Right cardiac atrium (tissue), 5 donors: ENCODE results near the gene NCKAP5. TPM values are rescaled to one million over a fixed set of nuclear protein-coding genes. Genes with fewer than 3 reads are reported as not detected.

Source experiments
- ATAC-seq, 2 donors: fragments of 200-7000 bp; cut with Tn5 transposase; one replicate each; pipeline versions ENCODE4 v1.8.0 to v1.9.1; 2020; ENCODE audit warnings: moderate library complexity in 2 of 2, mild to moderate bottlenecking in 1 of 2
- DNase-seq, 3 donors: peaks; one replicate each; pipeline ENCODE4 v3.0.0-alpha.2; 2020
- H3K27ac ChIP-seq: one replicate; pipeline ENCODE4 v1.5.1; 2013; ENCODE audit warnings: mild to moderate bottlenecking, low read length, control low read depth, moderate library complexity
- H3K27me3 ChIP-seq: one replicate; pipeline ENCODE4 v1.6.1; 2013; ENCODE audit not compliant: control insufficient read depth, insufficient read depth
- H3K4me1 ChIP-seq: one replicate; pipeline ENCODE4 v1.6.1; 2013; ENCODE audit warnings: low read length; ENCODE audit not compliant: control insufficient read depth, insufficient read depth
- H3K4me3 ChIP-seq: one replicate; pipeline ENCODE4 v1.5.1; 2013; ENCODE audit warnings: low read length, control low read depth
- H3K9me3 ChIP-seq: one replicate; pipeline ENCODE4 v1.6.1; 2013; ENCODE audit warnings: low read length; ENCODE audit not compliant: control insufficient read depth
- WGBS: extraction: QIAGEN DNeasy Blood & Tissue Kit; methylation state at CpG from one replicate; pipeline ENCODE4 v1.1.7; 2013; 5-methylcytosine and 5-hydroxymethylcytosine counted together
- intact Hi-C, 4 donors: fragments of 100-400 bp; cut with DNase I; formaldehyde crosslinking; loops; one replicate each; pipeline versions ENCODE4 v1.11.0 to v1.14.0; 2022 to 2023
- polyA plus RNA-seq: library from polyadenylated mRNA; stranded (reverse); fragments of 200-250 nt; gene quantifications from one replicate; pipeline ENCODE4 v1.2.3, GENCODE V29; 2013
- total RNA-seq, 4 donors: library from RNA; stranded (reverse); fragmentation: NEBNext Ultra II Directional; extraction: Animal tissue kit (Norgen Biotek cat#: 25700); gene quantifications; one replicate each; pipeline ENCODE4 v1.2.1, GENCODE V29; 2021
- donor health status: healthy with polysubstance abuse.
- donor health status: DM: no; HTN: yes; CAD: no.
- donor health status: DM: no; HTN: no; CAD: no.
- donor health status: DM: no; HTN: yes; CAD: no; lungs with severe emphysema.
- donor health status: DM: yes; HTN: yes; CAD: no.

Gene NCKAP5
- total and polyA plus RNA-seq, 5 donors: 3.8 to 11.1 (median 7.3) TPM

GRCh38 chr2:132766573-132766972, 801.7 kb downstream of the NCKAP5 start:
- Histone ChIP-seq H3K27me3 (no peaks in the 10 kb centered on the region), H3K27ac (no peak overlapping the region), H3K9me3 (no peaks in the 10 kb centered on the region), H3K4me1 (no peaks in the 10 kb centered on the region), H3K4me3 (no peak overlapping the region)
- no peak for DNase-seq
- ATAC-seq: no peak
- intact Hi-C loops: no loop called here
- WGBS: 99% methylated on average over 1 of the region's 1 CpG

GRCh38 chr2:132761437-132761836, 806.8 kb downstream of the NCKAP5 start:
- H3K27ac ChIP-seq: no peak overlapping the region
- no peak for DNase-seq

GRCh38 chr2:132760971-132761370, 807.3 kb downstream of the NCKAP5 start:
- intact Hi-C loops: no loop called here
- H3K4me3 ChIP-seq: no peak overlapping the region
- DNase-seq: no peak
- no peak overlapping the region for H3K27ac ChIP-seq
- WGBS: 72% methylated on average over 4 of the region's 4 CpGs
- no peaks in the 10 kb centered on the region for H3K27me3 ChIP-seq
- ATAC-seq: no peak
- no peaks in the 10 kb centered on the region for H3K9me3 ChIP-seq
- no peaks in the 10 kb centered on the region for H3K4me1 ChIP-seq

More at GRCh38 chr2:132761437-132761836, 806.8 kb downstream of the NCKAP5 start:
- WGBS: 97% methylated on average over 1 of the region's 1 CpG
- Histone ChIP-seq H3K27me3 (no peaks in the 10 kb centered on the region), H3K4me3 (no peak overlapping the region), H3K9me3 (no peaks in the 10 kb centered on the region), H3K4me1 (no peaks in the 10 kb centered on the region)
- intact Hi-C loops: no loop called here
- no peak for ATAC-seq

GRCh38 chr2:132760405-132760804, 807.9 kb downstream of the NCKAP5 start:
- H3K27me3 ChIP-seq: no peaks in the 10 kb centered on the region
- no peak for DNase-seq
- H3K4me3 ChIP-seq: no peak overlapping the region
- no peak for ATAC-seq
- H3K27ac ChIP-seq: no peak overlapping the region
- H3K9me3 ChIP-seq: no peaks in the 10 kb centered on the region
- intact Hi-C loops: no loop called here
- H3K4me1 ChIP-seq: no peaks in the 10 kb centered on the region

GRCh38 chr2:132758995-132759394, 809.3 kb downstream of the NCKAP5 start:
- DNase-seq: no peak
- no peak overlapping the region for H3K27ac ChIP-seq
- ATAC-seq: no peak
- intact Hi-C loops: no loop called here
- H3K4me3 ChIP-seq: no peak overlapping the region
- H3K9me3 ChIP-seq: no peaks in the 10 kb centered on the region
- H3K27me3 ChIP-seq: no peaks in the 10 kb centered on the region
- no peaks in the 10 kb centered on the region for H3K4me1 ChIP-seq

GRCh38 chr2:132757676-132758075, 810.6 kb downstream of the NCKAP5 start:
- no peak overlapping the region for H3K4me3 ChIP-seq
- no peak overlapping the region for H3K27ac ChIP-seq
- DNase-seq (no peak), ATAC-seq (no peak)
- no peaks in the 10 kb centered on the region for H3K4me1 ChIP-seq
- 61% methylated on average over 3 of the region's 3 CpGs for WGBS
- H3K9me3 ChIP-seq: no peaks in the 10 kb centered on the region
- no peaks in the 10 kb centered on the region for H3K27me3 ChIP-seq
- intact Hi-C loops: no loop called here

GRCh38 chr2:132757002-132757589, 811.2 kb downstream of the NCKAP5 start:
- H3K9me3 ChIP-seq: no peaks in the 10 kb centered on the region

GRCh38 chr2:132754867-132755472, 813.3 kb downstream of the NCKAP5 start:
- no peak for ATAC-seq
- no peak overlapping the region for H3K27ac ChIP-seq
- no peaks in the 10 kb centered on the region for H3K9me3 ChIP-seq
- WGBS: 94% methylated on average over 2 of the region's 2 CpGs
- DNase-seq: no peak
- H3K27me3 ChIP-seq: no peaks in the 10 kb centered on the region
- no peaks in the 10 kb centered on the region for H3K4me1 ChIP-seq
- intact Hi-C loops: no loop called here
- no peak overlapping the region for H3K4me3 ChIP-seq

More at GRCh38 chr2:132757002-132757589, 811.2 kb downstream of the NCKAP5 start:
- DNase-seq (no peak), ATAC-seq (no peak)
- Histone ChIP-seq H3K4me1 (no peaks in the 10 kb centered on the region), H3K27me3 (no peaks in the 10 kb centered on the region), H3K27ac (no peak overlapping the region), H3K4me3 (no peak overlapping the region)
- intact Hi-C loops: no loop called here
- WGBS: 46% methylated on average over 3 of the region's 3 CpGs

- Histone ChIP-seq H3K27ac (no peak overlapping the region), H3K9me3 (no peaks in the 10 kb centered on the region), H3K4me1 (no peaks in the 10 kb centered on the region), H3K27me3 (no peaks in the 10 kb centered on the region), H3K4me3 (no peak overlapping the region)
- WGBS: 57% methylated on average over 1 of the region's 1 CpG
- ATAC-seq: no peak
- no peak for DNase-seq
- intact Hi-C loops: no loop called here
These were observed 813.9 kb downstream of the NCKAP5 start for GRCh38 chr2:132754392-132754791.

GRCh38 chr2:132752421-132753206, 815.6 kb downstream of the NCKAP5 start:
- DNase-seq (no peak), ATAC-seq (no peak)
- WGBS: 89% methylated on average over 5 of the region's 5 CpGs
- Histone ChIP-seq H3K4me3 (no peak overlapping the region), H3K27me3 (no peaks in the 10 kb centered on the region), H3K9me3 (no peaks in the 10 kb centered on the region), H3K27ac (no peak overlapping the region), H3K4me1 (no peaks in the 10 kb centered on the region)
- intact Hi-C loops: no loop called here

GRCh38 chr2:132751836-132752235, 816.4 kb downstream of the NCKAP5 start:
- Histone ChIP-seq H3K27me3 (no peaks in the 10 kb centered on the region), H3K4me1 (no peaks in the 10 kb centered on the region), H3K4me3 (no peak overlapping the region), H3K9me3 (no peaks in the 10 kb centered on the region), H3K27ac (no peak overlapping the region)
- intact Hi-C loops: no loop called here
- DNase-seq (no peak), ATAC-seq (no peak)
